Endothelial cell of umbilical vein (primary cell): ENCODE data around the gene GDPGP1. TPM values are rescaled to one million over a fixed set of nuclear protein-coding genes. Genes with fewer than 3 reads are reported as not detected.

Experiments
- BruUV-seq: library from RNA; stranded (reverse); fragments of 400-500 nt; replicated peaks from 2 replicates; lab custom pipeline; 2021; lab: Mats Ljungman, UMichigan
- CTCF ChIA-PET: fragments of 300-600, 350-600 bp; sonication (Branson Sonifier 250); formaldehyde crosslinking; loops from one replicate; lab custom pipeline; 2021; ENCODE audit warnings: antibody characterized with exemption, inconsistent platforms; lab: Charles Lee
- POLR2A ChIA-PET: fragments of 300-600, 350-600 bp; sonication (Branson Sonifier 250); formaldehyde crosslinking; loops from one replicate; lab custom pipeline; 2021; ENCODE audit warnings: antibody characterized with exemption, inconsistent platforms; lab: Charles Lee
- DNase-seq: peaks from one replicate; pipeline ENCODE4 v3.0.0-alpha.2; 2011; ENCODE audit warnings: low read depth, low spot score
- FAIRE-seq: peaks from 2 replicates; lab custom pipeline; 2011; peaks lifted over from hg19 to GRCh38; lab: Jason Lieb, UNC
- H2AFZ ChIP-seq: 2 replicates; pipeline ENCODE4 v1.6.0; 2012; ENCODE audit warnings: low read depth, low read length, control low read depth, inconsistent platforms
- H3K27ac ChIP-seq: 2 replicates; pipeline ENCODE4 v1.5.1; 2011; ENCODE audit warnings: low read depth, mild to moderate bottlenecking, control low read depth, low read length, moderate library complexity; ENCODE audit not compliant: insufficient read depth
- H3K27me3 ChIP-seq, 2 experiments: 2 replicates each; pipeline versions ENCODE4 v1.6.0 to v1.6.1; 2011; ENCODE audit warnings: low read length in 2 of 2, mixed read lengths in 1 of 2; ENCODE audit not compliant: control insufficient read depth in 2 of 2, insufficient read depth in 2 of 2
- H3K36me3 ChIP-seq, 2 experiments: 2 replicates in 1 of 2; 3 replicates in 1 of 2; pipeline ENCODE4 v1.5.1; 2011; ENCODE audit warnings: low read length in 2 of 2, mild to moderate bottlenecking in 1 of 2, moderate library complexity in 1 of 2; ENCODE audit not compliant: control insufficient read depth in 2 of 2, insufficient read depth in 2 of 2; ENCODE audit errors: extremely low read depth in 1 of 2
- H3K4me1 ChIP-seq: 3 replicates; pipeline ENCODE4 v1.5.1; 2011; ENCODE audit warnings: mild to moderate bottlenecking, low read length; ENCODE audit not compliant: control insufficient read depth, insufficient read depth; ENCODE audit errors: extremely low read depth
- H3K4me2 ChIP-seq: 2 replicates; pipeline ENCODE4 v1.6.1; 2011; ENCODE audit warnings: low read length, control low read depth, mixed read lengths; ENCODE audit not compliant: insufficient read depth
- H3K4me3 ChIP-seq, 3 experiments: fragments of 200-600 bp in 1 of 3; sonication (generic), shearing (Covaris generic) in 1 of 3; replicated peaks in 1 of 3; 2 replicates each; pipeline ENCODE4 v1.5.1; 2011 to 2016; ENCODE audit warnings: control low read depth in 3 of 3, low read length in 3 of 3, mild to moderate bottlenecking in 2 of 3, inconsistent platforms in 1 of 3, low read depth in 1 of 3, moderate library complexity in 1 of 3; ENCODE audit not compliant: insufficient read depth in 1 of 3
- H3K79me2 ChIP-seq: 2 replicates; pipeline ENCODE4 v1.6.0; 2012; ENCODE audit warnings: low read length, inconsistent platforms; ENCODE audit not compliant: control insufficient read depth, insufficient read depth
- H3K9ac ChIP-seq: replicated peaks from 2 replicates; pipeline ENCODE3; 2011; ENCODE audit warnings: low read length, control low read depth; ENCODE audit not compliant: insufficient read depth; ENCODE audit errors: extremely low read depth
- H3K9me1 ChIP-seq: replicated peaks from 3 replicates; pipeline ENCODE4 v1.6.0; 2011; ENCODE audit warnings: mild to moderate bottlenecking, low read length; ENCODE audit not compliant: control insufficient read depth, insufficient read depth; ENCODE audit errors: extremely low read depth
- H3K9me3 ChIP-seq: replicated peaks from 2 replicates; pipeline ENCODE4 v1.5.1; 2012; ENCODE audit warnings: low read length, inconsistent platforms; ENCODE audit not compliant: control insufficient read depth, insufficient read depth
- H4K20me1 ChIP-seq: replicated peaks from 2 replicates; pipeline ENCODE3; 2011; ENCODE audit warnings: mild to moderate bottlenecking, low read length; ENCODE audit not compliant: control insufficient read depth, insufficient read depth; ENCODE audit errors: extremely low read depth
- EZH2 ChIP-seq: IDR thresholded peaks from 2 replicates; pipeline ENCODE4 v1.6.1; 2012; ENCODE audit warnings: borderline replicate concordance, low read depth, mild to moderate bottlenecking, moderate library complexity, low read length, inconsistent platforms; ENCODE audit not compliant: severe bottlenecking
- FOS ChIP-seq: IDR thresholded peaks from 2 replicates; pipeline ENCODE4 v1.6.1; 2011; ENCODE audit warnings: mild to moderate bottlenecking, low read length, moderate library complexity, borderline replicate concordance; ENCODE audit not compliant: insufficient read depth
- GATA2 ChIP-seq: IDR thresholded peaks from 2 replicates; pipeline ENCODE4 v1.7.0; 2011; ENCODE audit warnings: low read depth, mild to moderate bottlenecking, moderate library complexity, mixed read lengths, low read length; ENCODE audit not compliant: insufficient read length, insufficient read depth
- JUN ChIP-seq: IDR thresholded peaks from 2 replicates; pipeline ENCODE4 v1.6.1; 2011; ENCODE audit warnings: borderline replicate concordance, low read depth; ENCODE audit not compliant: insufficient read length, insufficient read depth
- POLR2AphosphoS5 ChIP-seq: IDR thresholded peaks from 2 replicates; pipeline ENCODE4 v1.6.1; 2012; ENCODE audit warnings: low read depth, mild to moderate bottlenecking, control low read depth, low read length, moderate library complexity; ENCODE audit not compliant: insufficient read depth
- dilution Hi-C: fragments of 300-500 bp; cut with MboI; formaldehyde crosslinking; loops from one replicate; pipeline ENCODE4 v1.15.0; 2019; ENCODE audit warnings: low sequenced_read_pairs; ENCODE audit not compliant: extremely low pct_ligation_motif_present
- intact Hi-C: fragments of 100-400 bp; cut with micrococcal nuclease; formaldehyde crosslinking; loops from one replicate; pipeline ENCODE4 v1.10.0; 2022
- polyA plus RNA-seq, 4 experiments: library from polyadenylated mRNA; depleted of rRNA in 3 of 4; stranded (reverse) in 3 of 4; unstranded in 1 of 4; fragments of >200 nt; gene quantifications; 2 replicates each; pipeline versions ENCODE4 v1.2.1 to v1.2.3, GENCODE V29; 2011 to 2012; ENCODE audit warnings: missing spikeins in 1 of 4
- small RNA-seq: library from RNA; depleted of rRNA; stranded (forward); fragments of <200 nt; gene quantifications from one replicate; pipeline ENCODE3, GENCODE V24; 2012; ENCODE audit warnings: low replicate concordance, low read depth; ENCODE audit not compliant: insufficient read depth, insufficient read length
- total RNA-seq: library from RNA; stranded (reverse); gene quantifications from 2 replicates; pipeline ENCODE4 v1.2.3, GENCODE V29; 2021

The GDPGP1 gene
- total and polyA plus RNA-seq, 2 donors (not counting 3 experiments of a cell fraction or from before 2014, with no cell fraction given) = 4.8 to 7.2 TPM

DNA sequence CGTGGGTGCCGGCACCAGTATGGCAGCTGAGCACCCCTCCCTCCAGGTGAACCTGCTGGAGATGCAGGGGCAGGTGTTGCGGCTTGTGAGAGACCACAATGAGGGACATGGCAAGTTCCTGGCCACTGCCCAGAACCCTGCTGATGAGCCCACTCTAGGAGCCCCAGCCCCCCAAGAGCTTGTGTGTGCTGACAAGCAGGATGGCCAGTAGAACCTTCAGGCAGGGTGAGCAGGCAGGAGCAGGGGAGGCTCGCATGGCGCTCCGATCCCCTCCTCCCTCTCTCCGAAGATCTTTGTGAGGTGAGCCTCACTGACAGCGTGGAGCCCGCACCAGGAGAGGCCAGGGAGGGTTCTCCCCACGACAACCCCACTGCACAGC is 61.2 kb downstream of the GDPGP1 start:
- no TSS peak for BruUV-seq
- intact Hi-C loops (no loop called here), dilution Hi-C loops (no loop called here)
- no peak for DNase-seq
- ChIA-PET CTCF (interaction anchor here (1.4 to 3.4 kb wide), 3 partner anchors 25 to 590 kb away, joined by 4 to 30 read pairs (median 15); no protein-coding TSS in a partner anchor), POLR2A (no interaction called here)
- TF ChIP-seq POLR2AphosphoS5 (no peak), JUN (no peak), GATA2 (no peak), FOS (no peak), EZH2 (no peak)
- Histone ChIP-seq H3K27me3 (peaks cover 0 to 1% of the 10 kb centered on the region in 2 experiments), H3K27ac (no peak overlapping the region), H3K9me1 (no peaks in the 10 kb centered on the region), H3K4me1 (no peaks in the 10 kb centered on the region), H3K9ac (no peak overlapping the region), H2AFZ (no peak overlapping the region), H3K4me3 (no peak overlapping the region), H3K9me3 (no peaks in the 10 kb centered on the region), H4K20me1 (no peaks in the 10 kb centered on the region), H3K79me2 (no peaks in the 10 kb centered on the region), H3K36me3 (no peaks in the 10 kb centered on the region), H3K4me2 (no peak overlapping the region)
- no peak for FAIRE-seq

Small RNA genes lying within 50 kb of the gene (small RNA-seq; reads per million reads assigned to genes)
- gene AC091167.3 (not detected), gene RN7SL736P (not detected)

Other genes starting within 250 kb of the GDPGP1 start
- gene ZNF710, start 232.9 kb upstream of the GDPGP1 start, total RNA-seq = 31.8 and 32.4 TPM in 2 replicates
- 8.9 and 9.2 TPM in 2 replicates for gene ZNF710, start 232.9 kb upstream of the GDPGP1 start, polyA plus RNA-seq
- 127 and 133 TPM in 2 replicates for gene IDH2, start 131.7 kb upstream of the GDPGP1 start, total RNA-seq
- gene IDH2, start 131.7 kb upstream of the GDPGP1 start, polyA plus RNA-seq = 123 and 137 TPM in 2 replicates
- gene SEMA4B, start 32.9 kb upstream of the GDPGP1 start, total RNA-seq = 7.1 and 7.8 TPM in 2 replicates
- 6.1 and 7.5 TPM in 2 replicates for gene SEMA4B, start 32.9 kb upstream of the GDPGP1 start, polyA plus RNA-seq
- 58.3 and 61.0 TPM in 2 replicates for gene CIB1, start 268 bp upstream of the GDPGP1 start, total RNA-seq
- 105 and 137 TPM in 2 replicates for gene CIB1, start 268 bp upstream of the GDPGP1 start, polyA plus RNA-seq
- gene TTLL13, start 15.3 kb downstream of the GDPGP1 start, total RNA-seq = not detected in 2 replicates
- 0.04 and 0.05 TPM in 2 replicates for gene TTLL13, start 15.3 kb downstream of the GDPGP1 start, polyA plus RNA-seq
- gene NGRN, start 31.5 kb downstream of the GDPGP1 start, total RNA-seq = 56.5 and 60.7 TPM in 2 replicates
- gene NGRN, start 31.5 kb downstream of the GDPGP1 start, polyA plus RNA-seq = 25.7 and 28.9 TPM in 2 replicates
- gene ZNF774, start 118.1 kb downstream of the GDPGP1 start, total RNA-seq = 2.6 and 3.9 TPM in 2 replicates
- 0.89 and 0.98 TPM in 2 replicates for gene ZNF774, start 118.1 kb downstream of the GDPGP1 start, polyA plus RNA-seq
- gene IQGAP1, start 154.0 kb downstream of the GDPGP1 start, total RNA-seq = 244 and 258 TPM in 2 replicates
- 82.2 and 84.7 TPM in 2 replicates for gene IQGAP1, start 154.0 kb downstream of the GDPGP1 start, polyA plus RNA-seq